GM12892 (cell line): ENCODE data around the gene IVNS1ABP.

ENCODE experiments used
- POLR2A ChIP-seq: IDR thresholded peaks from 2 replicates; pipeline ENCODE4 v1.6.1; 2011; ENCODE audit warnings: low read depth, low read length, control low read depth
- TAF1 ChIP-seq: IDR thresholded peaks from 2 replicates; pipeline ENCODE4 v1.6.1; 2011; ENCODE audit warnings: low read depth, mild to moderate bottlenecking, control low read depth, low read length, borderline replicate concordance

DNA sequence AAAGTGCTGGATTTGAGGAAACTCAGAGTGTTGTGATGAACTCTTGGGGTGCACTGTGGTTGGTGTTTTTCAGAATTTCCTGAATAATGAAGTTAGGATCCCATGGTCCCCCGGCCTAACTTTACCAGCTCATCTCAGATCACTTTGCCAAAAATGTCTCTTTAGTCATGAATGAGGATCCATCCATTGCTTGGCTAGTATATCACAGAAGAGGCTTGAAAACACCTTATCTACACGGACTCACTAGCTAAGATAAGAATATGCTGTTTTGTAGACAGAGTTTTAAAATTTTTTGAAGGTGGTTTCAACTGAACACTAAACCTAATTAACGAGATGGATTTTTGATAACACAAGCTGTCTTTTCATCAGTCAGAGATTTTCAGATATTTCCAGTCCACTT lies 53.8 kb downstream of the IVNS1ABP start:
- TF ChIP-seq POLR2A: no peak
- TF ChIP-seq TAF1: no peak
